ENCODE measurements around the gene DMD.

DNA sequence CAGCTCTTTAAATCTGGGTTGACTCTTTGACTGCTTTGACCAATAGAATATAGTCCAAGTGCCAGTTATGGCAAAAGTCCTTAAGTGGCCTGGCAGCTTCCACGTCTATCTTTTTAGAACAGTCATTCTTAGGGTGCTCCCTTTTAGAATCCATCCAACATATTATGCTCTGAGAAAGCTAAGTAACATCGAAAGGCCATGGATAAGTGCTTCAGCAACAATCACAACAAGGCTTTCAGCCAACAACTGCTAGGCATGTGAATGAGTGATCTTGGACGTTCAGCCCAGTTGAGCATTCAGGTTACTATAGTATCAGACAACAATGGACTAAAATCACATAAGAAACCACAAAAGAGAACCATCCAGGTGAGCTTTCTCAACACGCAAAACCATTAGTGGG is 818.7 kb downstream of the DMD start:
- TF ChIP-seq, protein P1, sequence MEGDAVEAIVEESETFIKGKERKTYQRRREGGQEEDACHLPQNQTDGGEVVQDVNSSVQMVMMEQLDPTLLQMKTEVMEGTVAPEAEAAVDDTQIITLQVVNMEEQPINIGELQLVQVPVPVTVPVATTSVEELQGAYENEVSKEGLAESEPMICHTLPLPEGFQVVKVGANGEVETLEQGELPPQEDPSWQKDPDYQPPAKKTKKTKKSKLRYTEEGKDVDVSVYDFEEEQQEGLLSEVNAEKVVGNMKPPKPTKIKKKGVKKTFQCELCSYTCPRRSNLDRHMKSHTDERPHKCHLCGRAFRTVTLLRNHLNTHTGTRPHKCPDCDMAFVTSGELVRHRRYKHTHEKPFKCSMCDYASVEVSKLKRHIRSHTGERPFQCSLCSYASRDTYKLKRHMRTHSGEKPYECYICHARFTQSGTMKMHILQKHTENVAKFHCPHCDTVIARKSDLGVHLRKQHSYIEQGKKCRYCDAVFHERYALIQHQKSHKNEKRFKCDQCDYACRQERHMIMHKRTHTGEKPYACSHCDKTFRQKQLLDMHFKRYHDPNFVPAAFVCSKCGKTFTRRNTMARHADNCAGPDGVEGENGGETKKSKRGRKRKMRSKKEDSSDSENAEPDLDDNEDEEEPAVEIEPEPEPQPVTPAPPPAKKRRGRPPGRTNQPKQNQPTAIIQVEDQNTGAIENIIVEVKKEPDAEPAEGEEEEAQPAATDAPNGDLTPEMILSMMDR (IDR thresholded peaks at IDR 0.05): no peak
- TF ChIP-seq POLR2A (IDR thresholded peaks at IDR 0.05): no peak
